ENCODE data around the gene CD79A.

DNA sequence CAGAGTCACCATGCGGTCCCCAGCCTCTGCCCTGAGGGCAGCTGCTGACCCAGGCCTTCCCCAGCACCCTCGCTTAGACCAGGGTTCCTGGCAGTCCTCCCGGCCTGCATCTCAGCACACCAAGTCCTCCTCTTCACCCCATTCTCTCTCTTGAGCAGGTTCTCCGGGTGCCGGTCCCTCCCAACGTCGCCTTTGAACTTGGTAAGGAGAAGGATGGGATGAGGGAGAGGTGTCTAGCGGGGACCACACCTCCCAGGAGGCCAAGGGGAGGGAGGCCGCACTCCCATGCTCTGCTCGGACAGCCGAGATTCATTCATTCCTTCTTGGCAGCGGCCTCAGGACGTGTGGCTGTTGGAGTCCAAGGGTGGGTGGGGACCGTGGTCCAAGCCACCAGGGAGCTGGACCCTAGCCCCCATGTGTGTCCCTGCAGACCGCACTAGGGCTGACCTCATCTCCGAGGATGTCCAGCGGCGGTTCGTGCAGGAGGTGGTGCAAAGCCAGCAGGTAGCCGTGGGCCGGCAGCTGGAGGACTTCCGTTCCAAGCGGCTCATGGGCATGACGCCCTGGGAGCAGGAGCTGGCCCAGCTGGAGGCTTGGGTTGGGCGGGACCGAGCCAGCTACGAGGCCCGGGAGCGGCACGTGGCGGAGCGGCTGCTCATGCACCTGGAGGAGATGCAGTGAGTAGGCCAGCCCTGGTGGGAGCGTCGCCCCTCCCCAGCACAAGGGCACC is 15.3 kb downstream of the CD79A start:
- TF ChIP-seq POLR2AphosphoS5 (IDR thresholded peaks at IDR 0.05; ENCODE audit: borderline replicate concordance, low read depth, low read length), result no peak
- no peak for TF ChIP-seq EZH2 (IDR thresholded peaks at IDR 0.05)
